ENCODE data around the gene THBS2.

- no peak for TF ChIP-seq CTCF (conservative IDR thresholded peaks at IDR 0.05 in 1 of 2, IDR thresholded peaks at IDR 0.05 in 1 of 2; ENCODE audit: extremely low read depth in 1 of 2, insufficient read depth in 1 of 2, low read depth in 1 of 2, low read length in 2 of 2)
- TF ChIP-seq EZH2 (IDR thresholded peaks at IDR 0.05; ENCODE audit: borderline replicate concordance, low read length): no peak
These were observed 67.8 kb downstream of the THBS2 start for GRCh38 chr6:169185692-169186485.

All from mammary epithelial cell (primary cell).